Left ventricle myocardium inferior (tissue), 1 donor: ENCODE data around the gene TBX20. TPM values are rescaled to one million over a fixed set of nuclear protein-coding genes. Genes with fewer than 3 reads are reported as not detected.

Source experiments
- DNase-seq: peaks from one replicate; pipeline ENCODE4 v3.0.0-alpha.2; 2020
- H3K27ac ChIP-seq: fragments of 200-600 bp; replicated peaks from 2 replicates; pipeline ENCODE4 v1.8.0; 2021
- H3K27me3 ChIP-seq: fragments of 200-600 bp; 2 replicates; pipeline ENCODE4 v1.8.0; 2021; ENCODE audit warnings: low read depth
- H3K36me3 ChIP-seq: fragments of 200-600 bp; 2 replicates; pipeline ENCODE4 v1.8.0; 2021
- H3K4me1 ChIP-seq: fragments of 200-600 bp; 2 replicates; pipeline ENCODE4 v1.8.0; 2021
- H3K4me3 ChIP-seq: fragments of 200-600 bp; 2 replicates; pipeline ENCODE4 v1.8.0; 2021; ENCODE audit warnings: mild to moderate bottlenecking, moderate library complexity
- H3K9me3 ChIP-seq: fragments of 200-600 bp; replicated peaks from 2 replicates; pipeline ENCODE4 v1.8.0; 2021
- CTCF ChIP-seq: fragments of 200-600 bp; IDR thresholded peaks from 2 replicates; pipeline ENCODE4 v1.8.0; 2021; ENCODE audit warnings: antibody characterized with exemption, mild to moderate bottlenecking, borderline replicate concordance
- intact Hi-C: fragments of 100-400 bp; cut with micrococcal nuclease; formaldehyde crosslinking; loops from one replicate; pipeline ENCODE4 v1.11.0; 2022
- long read RNA-seq: library from polyadenylated mRNA; unstranded; transcript quantifications from one replicate; pipeline ENCODE4 v2.0.0, GENCODE V29; 2021
- total RNA-seq: library from RNA; stranded (reverse); fragmentation: NEBNext Ultra II Directional; extraction: Animal tissue kit (Norgen Biotek cat#: 25700); gene quantifications from one replicate; pipeline ENCODE4 v1.2.1, GENCODE V29; 2021
- donor health status: DM: no; HTN: yes; CAD: no; lungs with severe emphysema.

Gene TBX20
- 83.9 TPM for total RNA-seq
- long read RNA-seq, partial matches to known transcripts = 0 of 3 reads
- long read RNA-seq, other reads (novel, unspliced or antisense) = 3 of 3 reads

- peaks cover 99% of the 10 kb centered on the region for H3K27me3 ChIP-seq
- no peaks in the 10 kb centered on the region for H3K9me3 ChIP-seq
These were observed at the start of gene TBX20 for GRCh38 chr7:35253710-35254495. Gene TBX20, minus strand, starts transcription at chr7:35254100. Its CDS starts 480 bp downstream, at chr7:35253620.

GRCh38 chr7:35289376-35289775 is 35.5 kb upstream of the TBX20 start:
- intact Hi-C loops = no loop called here
- H3K4me1 ChIP-seq = no peaks in the 10 kb centered on the region
- no peak for TF ChIP-seq CTCF

More at GRCh38 chr7:35253710-35254495, at the start of gene TBX20:
- Histone ChIP-seq H3K4me3 (peak within 1 kb of the TSS; percentile 73), H3K27ac (peak within 1 kb of the TSS; percentile 92), H3K4me1 (peaks cover 63% of the 10 kb centered on the region), H3K36me3 (peaks cover 6% of the 10 kb centered on the region)
- TF ChIP-seq CTCF = no peak
- DNase-seq = peak; percentile 86
- intact Hi-C loops = no loop called here

GRCh38 chr7:35286986-35287385 is 33.1 kb upstream of the TBX20 start:
- Histone ChIP-seq H3K4me1 (peaks cover 9% of the 10 kb centered on the region), H3K9me3 (no peaks in the 10 kb centered on the region), H3K36me3 (no peaks in the 10 kb centered on the region), H3K27me3 (no peaks in the 10 kb centered on the region), H3K4me3 (no peak overlapping the region), H3K27ac (no peak overlapping the region)
- no peak for DNase-seq
- TF ChIP-seq CTCF = no peak
- intact Hi-C loops = no loop called here

More at GRCh38 chr7:35289376-35289775, 35.5 kb upstream of the TBX20 start:
- H3K9me3 ChIP-seq = peaks cover 18% of the 10 kb centered on the region
- no peak overlapping the region for H3K4me3 ChIP-seq
- H3K36me3 ChIP-seq = no peaks in the 10 kb centered on the region
- no peaks in the 10 kb centered on the region for H3K27me3 ChIP-seq
- H3K27ac ChIP-seq = no peak overlapping the region
- DNase-seq = no peak

GRCh38 chr7:35286422-35286821 is 32.5 kb upstream of the TBX20 start:
- Histone ChIP-seq H3K4me1 (peaks cover 12% of the 10 kb centered on the region), H3K27ac (no peak overlapping the region), H3K9me3 (no peaks in the 10 kb centered on the region), H3K4me3 (no peak overlapping the region), H3K36me3 (no peaks in the 10 kb centered on the region), H3K27me3 (no peaks in the 10 kb centered on the region)
- no peak for DNase-seq
- TF ChIP-seq CTCF = no peak
- intact Hi-C loops = no loop called here

- Histone ChIP-seq H3K27me3 (no peaks in the 10 kb centered on the region), H3K4me3 (no peak overlapping the region), H3K27ac (no peak overlapping the region), H3K4me1 (peaks cover 15% of the 10 kb centered on the region), H3K36me3 (no peaks in the 10 kb centered on the region), H3K9me3 (no peaks in the 10 kb centered on the region)
- no peak for DNase-seq
- intact Hi-C loops = no loop called here
- no peak for TF ChIP-seq CTCF
These were observed 31.9 kb upstream of the TBX20 start for GRCh38 chr7:35285799-35286198.
